PC-3 (cell line): ENCODE data around the gene PDZD2. TPM values are rescaled to one million over a fixed set of nuclear protein-coding genes. Genes with fewer than 3 reads are reported as not detected.

Source experiments
- ATAC-seq: fragments of 200-7000 bp; cut with Tn5 transposase; 2 replicates; pipeline ENCODE4 v1.9.1; 2020; ENCODE audit warnings: mild to moderate bottlenecking, moderate library complexity
- BruUV-seq: library from RNA; stranded (reverse); fragments of 400-500 nt; replicated peaks from 2 replicates; lab custom pipeline; 2021; lab: Mats Ljungman, UMichigan
- CTCF ChIA-PET: fragments of 300-600 bp; sonication (Branson Sonifier 250); formaldehyde crosslinking; loops from one replicate; lab custom pipeline; 2022; ENCODE audit warnings: antibody characterized with exemption; lab: Charles Lee
- POLR2A ChIA-PET: fragments of 300-600 bp; sonication (Branson Sonifier 250); formaldehyde crosslinking; loops from one replicate; lab custom pipeline; 2022; ENCODE audit warnings: antibody characterized with exemption; ENCODE audit not compliant: unreplicated experiment; lab: Charles Lee
- DNase-seq: peaks from one replicate; pipeline ENCODE4 v3.0.0-alpha.2; 2015
- H2AFZ ChIP-seq: fragments of 300-600 bp; sonication (generic); 2 replicates; pipeline ENCODE4 v1.6.0; 2016; ENCODE audit warnings: antibody characterized with exemption, low read length
- H3F3A ChIP-seq: fragments of 300-600 bp; sonication (generic); one replicate; pipeline ENCODE4 v1.6.0; 2017; ENCODE audit warnings: antibody characterized with exemption, low read length, control low read depth, mild to moderate bottlenecking; ENCODE audit not compliant: unreplicated experiment
- H3K27ac ChIP-seq: fragments of 300-600 bp; sonication (generic); 2 replicates; pipeline ENCODE4 v1.5.1; 2016; ENCODE audit warnings: mild to moderate bottlenecking, low read length
- H3K27me3 ChIP-seq: fragments of 300-600 bp; sonication (generic); 2 replicates; pipeline ENCODE4 v1.6.1; 2016; ENCODE audit warnings: low read length, mixed read lengths
- H3K36me3 ChIP-seq: fragments of 300-600 bp; sonication (generic); 2 replicates; pipeline ENCODE4 v1.6.1; 2016; ENCODE audit warnings: low read depth, mixed run types, low read length, mixed read lengths
- H3K4me1 ChIP-seq: fragments of 300-600 bp; sonication (generic); 2 replicates; pipeline ENCODE4 v1.5.1; 2016; ENCODE audit warnings: low read length; ENCODE audit not compliant: insufficient read depth
- H3K4me2 ChIP-seq: fragments of 300-600 bp; sonication (generic); 2 replicates; pipeline ENCODE4 v1.6.0; 2016; ENCODE audit warnings: low read length
- H3K4me3 ChIP-seq: fragments of 300-600 bp; sonication (generic); 2 replicates; pipeline ENCODE4 v1.5.1; 2016; ENCODE audit warnings: mild to moderate bottlenecking, low read length, mixed read lengths
- H3K79me2 ChIP-seq: fragments of 300-600 bp; sonication (generic); 2 replicates; pipeline ENCODE4 v1.6.1; 2017; ENCODE audit warnings: low read length, mixed read lengths
- H3K9ac ChIP-seq: fragments of 300-600 bp; sonication (generic); 2 replicates; pipeline ENCODE4 v1.6.0; 2016; ENCODE audit warnings: mild to moderate bottlenecking, low read length
- H3K9me2 ChIP-seq: fragments of 300-600 bp; sonication (generic); replicated peaks from 2 replicates; pipeline ENCODE4 v1.6.1; 2016; ENCODE audit warnings: mixed run types, low read length, mixed read lengths
- H3K9me3 ChIP-seq: fragments of 300-600 bp; sonication (generic); 2 replicates; pipeline ENCODE4 v1.6.1; 2016; ENCODE audit warnings: low read length, mixed read lengths
- H4K20me1 ChIP-seq: fragments of 300-600 bp; sonication (generic); 2 replicates; pipeline ENCODE4 v1.6.1; 2016; ENCODE audit warnings: low read length, mixed read lengths
- CTCF ChIP-seq: fragments of 300-600 bp; sonication (generic); conservative IDR thresholded peaks from 2 replicates; pipeline ENCODE4 v1.5.1; 2017; ENCODE audit warnings: antibody characterized with exemption, low read depth, mild to moderate bottlenecking, low read length
- EZH2 ChIP-seq: fragments of 300-600 bp; sonication (generic); IDR thresholded peaks from one replicate; pipeline ENCODE4 v1.6.1; 2017; ENCODE audit warnings: antibody characterized with exemption, mild to moderate bottlenecking, low read length; ENCODE audit not compliant: unreplicated experiment
- EZH2phosphoT487 ChIP-seq: fragments of 300-600 bp; sonication (generic); IDR thresholded peaks from 2 replicates; pipeline ENCODE4 v1.6.1; 2018; ENCODE audit warnings: mild to moderate bottlenecking, antibody characterized with exemption, low read length, borderline replicate concordance
- intact Hi-C: fragments of 100-400 bp; cut with micrococcal nuclease; formaldehyde crosslinking; loops from 2 replicates; pipeline ENCODE4 v1.9.0; 2023
- total RNA-seq: library from RNA; depleted of rRNA; stranded (reverse); fragments of >200 nt; gene quantifications from 2 replicates; pipeline ENCODE4 v1.2.3, GENCODE V29; 2014

Gene PDZD2
- total RNA-seq, 1 experiment from 2014 or later: 2.0 TPM

GRCh38 chr5:32094691-32095090 lies 455.8 kb downstream of the PDZD2 start:
- ATAC-seq: no peak
- Histone ChIP-seq H4K20me1 (no peaks in the 10 kb centered on the region), H3K4me3 (no peak overlapping the region), H3K9ac (no peak overlapping the region), H3K27me3 (no peaks in the 10 kb centered on the region), H3F3A (no peaks in the 10 kb centered on the region), H3K9me3 (no peaks in the 10 kb centered on the region), H3K4me2 (no peak overlapping the region), H3K27ac (no peak overlapping the region), H3K4me1 (no peaks in the 10 kb centered on the region), H3K36me3 (no peaks in the 10 kb centered on the region), H3K79me2 (no peaks in the 10 kb centered on the region), H3K9me2 (no peaks in the 10 kb centered on the region), H2AFZ (no peak overlapping the region)
- no TSS peak for BruUV-seq
- intact Hi-C loops: loop anchor here (5.0 kb wide), 1 partner anchor 233 kb away; no protein-coding TSS in a partner anchor
- no peak for DNase-seq
- CTCF ChIA-PET: interaction anchor here (0.7 kb wide), 1 partner anchor 76 kb away, joined by 7 read pairs; no protein-coding TSS in a partner anchor
- TF ChIP-seq EZH2 (no peak), CTCF (no peak), EZH2phosphoT487 (no peak)
- POLR2A ChIA-PET: no interaction called here

GRCh38 chr5:32095261-32095671 lies 456.3 kb downstream of the PDZD2 start:
- ChIA-PET POLR2A (no interaction called here), CTCF (interaction anchor here (0.7 kb wide), 1 partner anchor 75 kb away, joined by 7 read pairs; no protein-coding TSS in a partner anchor)
- H4K20me1 ChIP-seq: no peaks in the 10 kb centered on the region
- DNase-seq (no peak), ATAC-seq (no peak)
- H3K9me3 ChIP-seq: no peaks in the 10 kb centered on the region
- no peak overlapping the region for H3K4me3 ChIP-seq
- H3K4me2 ChIP-seq: no peak overlapping the region
- H3K27ac ChIP-seq: no peak overlapping the region
- H3K79me2 ChIP-seq: no peaks in the 10 kb centered on the region
- H3K4me1 ChIP-seq: no peaks in the 10 kb centered on the region
- H3K36me3 ChIP-seq: no peaks in the 10 kb centered on the region
- TF ChIP-seq CTCF (no peak), EZH2phosphoT487 (no peak), EZH2 (no peak)
- H2AFZ ChIP-seq: no peak overlapping the region
- intact Hi-C loops: loop anchor here (5.0 kb wide), 1 partner anchor 232 kb away; no protein-coding TSS in a partner anchor
- BruUV-seq: no TSS peak
- no peaks in the 10 kb centered on the region for H3K27me3 ChIP-seq
- no peak overlapping the region for H3K9ac ChIP-seq
- no peaks in the 10 kb centered on the region for H3K9me2 ChIP-seq
- H3F3A ChIP-seq: no peaks in the 10 kb centered on the region

GRCh38 chr5:32096891-32097595 lies 458.1 kb downstream of the PDZD2 start:
- Histone ChIP-seq H4K20me1 (no peaks in the 10 kb centered on the region), H3K27me3 (no peaks in the 10 kb centered on the region), H3K4me2 (no peak overlapping the region), H3K9ac (no peak overlapping the region), H3K9me3 (no peaks in the 10 kb centered on the region), H3K79me2 (no peaks in the 10 kb centered on the region), H3K4me3 (no peak overlapping the region), H3K9me2 (no peaks in the 10 kb centered on the region), H3K27ac (no peak overlapping the region), H2AFZ (no peak overlapping the region), H3K4me1 (no peaks in the 10 kb centered on the region), H3F3A (no peaks in the 10 kb centered on the region), H3K36me3 (no peaks in the 10 kb centered on the region)
- BruUV-seq: no TSS peak
- TF ChIP-seq EZH2phosphoT487 (no peak), CTCF (no peak), EZH2 (no peak)
- ChIA-PET POLR2A (no interaction called here), CTCF (no interaction called here)
- DNase-seq (no peak), ATAC-seq (no peak)
- intact Hi-C loops: loop anchor here (5.0 kb wide), 1 partner anchor 230 kb away; no protein-coding TSS in a partner anchor
